ENCODE results near the gene FAM3B.

The FAM3B gene

DNA sequence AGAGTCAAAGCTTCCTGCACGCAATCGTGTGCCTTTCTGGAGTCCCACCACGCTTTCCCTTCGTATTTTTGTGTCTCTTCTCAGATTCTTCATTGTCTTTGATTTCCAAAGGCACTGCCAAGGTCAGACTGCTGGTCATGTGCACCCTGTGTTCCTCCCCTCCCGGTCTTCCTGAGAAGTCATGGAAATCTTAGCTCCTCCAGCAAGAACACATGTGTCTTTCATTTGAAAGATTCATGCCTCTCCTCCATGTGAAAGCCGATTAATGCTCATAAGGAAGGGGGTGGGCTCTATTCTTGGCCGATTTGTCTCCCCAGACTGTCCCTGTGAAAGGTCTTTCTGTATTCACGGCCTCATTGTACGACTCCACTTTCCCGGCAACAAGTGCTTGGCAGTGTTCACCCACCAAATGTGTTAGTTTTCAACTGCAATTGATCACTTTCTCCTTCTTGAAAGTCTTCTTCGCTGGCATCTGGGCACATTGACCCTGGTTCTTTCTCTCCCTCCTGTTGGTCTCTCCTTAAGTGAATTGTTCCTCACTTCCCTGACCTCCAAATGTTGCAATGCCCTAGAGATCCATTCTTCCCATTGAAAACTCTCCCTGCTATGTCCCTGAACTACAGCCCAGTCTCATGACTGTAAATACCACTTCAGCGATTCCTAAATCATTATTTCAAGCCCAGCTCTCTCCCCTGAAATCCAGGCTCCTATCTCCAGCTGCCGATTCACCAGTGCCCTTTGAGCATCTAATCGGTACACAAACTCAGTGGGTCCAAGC, 70.6 kb downstream of the FAM3B start:
- Histone ChIP-seq H3K79me2 (ENCODE audit: control insufficient read depth, insufficient read depth, low read length, poor library complexity) (no peaks in the 10 kb centered on the region), H3K9me3 (ENCODE audit: insufficient read depth, low read depth, low read length) (peaks cover 3% of the 10 kb centered on the region), H3K14ac (ENCODE audit: low read length) (no peak overlapping the region), H2AFZ (ENCODE audit: insufficient read depth, low read length, poor library complexity) (no peak overlapping the region), H4K8ac (ENCODE audit: low read depth, low read length) (no peak overlapping the region), H3K36me3 (ENCODE audit: control insufficient read depth in 1 of 2, insufficient read depth in 2 of 2, low read length in 2 of 2) (no peaks in the 10 kb centered on the region), H3K18ac (ENCODE audit: low read length) (no peak overlapping the region), H2BK5ac (ENCODE audit: low read depth, low read length, poor library complexity) (no peak overlapping the region), H3K4me1 (ENCODE audit: control insufficient read depth in 1 of 2, insufficient read depth in 2 of 2, low read length in 2 of 2) (no peaks in the 10 kb centered on the region), H3K4ac (ENCODE audit: low read depth, low read length) (no peak overlapping the region), H3K4me3 (ENCODE audit: low read depth, low read length) (no peak overlapping the region), H2BK12ac (ENCODE audit: low read length) (no peak overlapping the region), H3K27ac (ENCODE audit: low read depth, low read length) (no peak overlapping the region), H2AK5ac (ENCODE audit: low read length) (no peak overlapping the region), H2BK120ac (ENCODE audit: insufficient read depth, low read length, poor library complexity) (no peak overlapping the region), H3K4me2 (ENCODE audit: low read length) (no peak overlapping the region), H4K12ac (ENCODE audit: low read depth, low read length) (no peak overlapping the region), H3K9ac (ENCODE audit: low read length) (no peak overlapping the region), H3K27me3 (ENCODE audit: insufficient read depth, low read length) (no peaks in the 10 kb centered on the region), H3K23ac (ENCODE audit: low read length) (no peak overlapping the region), H3K79me1 (ENCODE audit: low read length) (no peaks in the 10 kb centered on the region), H4K91ac (ENCODE audit: low read depth, low read length) (no peak overlapping the region)
- WGBS (ENCODE audit: extremely low coverage, insufficient coverage, insufficient read length), result no CpG with 5 or more reads among the region's 14 CpGs
- no peak for DNase-seq

DNA sequence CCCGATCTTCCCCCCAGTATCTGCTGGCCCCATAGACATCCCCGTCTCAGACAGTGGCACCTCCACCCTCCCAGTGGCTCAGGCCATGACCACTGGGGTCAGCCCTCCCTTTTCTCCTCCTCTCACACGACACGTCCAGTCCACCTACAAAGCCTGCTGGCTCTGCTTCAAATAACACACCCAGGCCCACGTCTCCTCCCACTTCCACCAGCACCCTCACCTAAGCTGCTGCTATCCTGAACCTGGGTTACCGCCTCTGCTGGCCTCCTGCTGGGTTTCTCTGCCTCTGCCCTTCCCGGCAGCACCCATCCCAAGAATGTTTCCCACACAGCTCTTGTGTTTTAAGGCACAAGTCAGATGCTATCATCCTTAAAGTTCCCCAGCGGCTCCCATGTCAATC, 71.2 kb downstream of the FAM3B start:
- H3K14ac ChIP-seq (ENCODE audit: low read length), result no peak overlapping the region
- H3K79me1 ChIP-seq (ENCODE audit: low read length), result no peaks in the 10 kb centered on the region
- no peak overlapping the region for H4K91ac ChIP-seq (ENCODE audit: low read depth, low read length)
- no peak overlapping the region for H4K8ac ChIP-seq (ENCODE audit: low read depth, low read length)
- H2BK120ac ChIP-seq (ENCODE audit: insufficient read depth, low read length, poor library complexity), result no peak overlapping the region
- no peak overlapping the region for H3K4ac ChIP-seq (ENCODE audit: low read depth, low read length)
- no peak overlapping the region for H2AFZ ChIP-seq (ENCODE audit: insufficient read depth, low read length, poor library complexity)
- no peak for DNase-seq
- peaks cover 3% of the 10 kb centered on the region for H3K9me3 ChIP-seq (ENCODE audit: insufficient read depth, low read depth, low read length)
- no peak overlapping the region for H3K23ac ChIP-seq (ENCODE audit: low read length)
- H3K27me3 ChIP-seq (ENCODE audit: insufficient read depth, low read length), result no peaks in the 10 kb centered on the region
- H4K12ac ChIP-seq (ENCODE audit: low read depth, low read length), result no peak overlapping the region
- no peaks in the 10 kb centered on the region for H3K4me1 ChIP-seq (ENCODE audit: control insufficient read depth in 1 of 2, insufficient read depth in 2 of 2, low read length in 2 of 2)
- H3K36me3 ChIP-seq (ENCODE audit: control insufficient read depth in 1 of 2, insufficient read depth in 2 of 2, low read length in 2 of 2), result no peaks in the 10 kb centered on the region
- no peak overlapping the region for H3K27ac ChIP-seq (ENCODE audit: low read depth, low read length)
- no peak overlapping the region for H3K4me2 ChIP-seq (ENCODE audit: low read length)
- H2BK5ac ChIP-seq (ENCODE audit: low read depth, low read length, poor library complexity), result no peak overlapping the region
- no peak overlapping the region for H2BK12ac ChIP-seq (ENCODE audit: low read length)
- no peaks in the 10 kb centered on the region for H3K79me2 ChIP-seq (ENCODE audit: control insufficient read depth, insufficient read depth, low read length, poor library complexity)
- no peak overlapping the region for H3K18ac ChIP-seq (ENCODE audit: low read length)
- no CpG with 5 or more reads among the region's 8 CpGs for WGBS (ENCODE audit: extremely low coverage, insufficient coverage, insufficient read length)
- H3K4me3 ChIP-seq (ENCODE audit: low read depth, low read length), result no peak overlapping the region
- no peak overlapping the region for H3K9ac ChIP-seq (ENCODE audit: low read length)
- H2AK5ac ChIP-seq (ENCODE audit: low read length), result no peak overlapping the region

GRCh38 chr21:41388259-41388658, 71.7 kb downstream of the FAM3B start:
- H3K4me1 ChIP-seq (ENCODE audit: control insufficient read depth in 1 of 2, insufficient read depth in 2 of 2, low read length in 2 of 2), result no peaks in the 10 kb centered on the region
- H2BK120ac ChIP-seq (ENCODE audit: insufficient read depth, low read length, poor library complexity), result no peak overlapping the region
- H3K27ac ChIP-seq (ENCODE audit: low read depth, low read length), result no peak overlapping the region
- peaks cover 3% of the 10 kb centered on the region for H3K9me3 ChIP-seq (ENCODE audit: insufficient read depth, low read depth, low read length)
- H2BK5ac ChIP-seq (ENCODE audit: low read depth, low read length, poor library complexity), result no peak overlapping the region
- H2AFZ ChIP-seq (ENCODE audit: insufficient read depth, low read length, poor library complexity), result no peak overlapping the region
- H4K91ac ChIP-seq (ENCODE audit: low read depth, low read length), result no peak overlapping the region
- no peak overlapping the region for H2BK12ac ChIP-seq (ENCODE audit: low read length)
- H3K23ac ChIP-seq (ENCODE audit: low read length), result no peak overlapping the region
- H4K12ac ChIP-seq (ENCODE audit: low read depth, low read length), result no peak overlapping the region
- no peak overlapping the region for H3K14ac ChIP-seq (ENCODE audit: low read length)
- no CpG with 5 or more reads among the region's 14 CpGs for WGBS (ENCODE audit: extremely low coverage, insufficient coverage, insufficient read length)
- no peak overlapping the region for H4K8ac ChIP-seq (ENCODE audit: low read depth, low read length)
- no peaks in the 10 kb centered on the region for H3K79me1 ChIP-seq (ENCODE audit: low read length)
- DNase-seq, result no peak
- H3K4me3 ChIP-seq (ENCODE audit: low read depth, low read length), result no peak overlapping the region
- no peak overlapping the region for H3K4ac ChIP-seq (ENCODE audit: low read depth, low read length)
- H3K36me3 ChIP-seq (ENCODE audit: control insufficient read depth in 1 of 2, insufficient read depth in 2 of 2, low read length in 2 of 2), result no peaks in the 10 kb centered on the region
- H3K9ac ChIP-seq (ENCODE audit: low read length), result no peak overlapping the region
- H3K79me2 ChIP-seq (ENCODE audit: control insufficient read depth, insufficient read depth, low read length, poor library complexity), result no peaks in the 10 kb centered on the region
- H2AK5ac ChIP-seq (ENCODE audit: low read length), result no peak overlapping the region
- no peak overlapping the region for H3K4me2 ChIP-seq (ENCODE audit: low read length)
- no peaks in the 10 kb centered on the region for H3K27me3 ChIP-seq (ENCODE audit: insufficient read depth, low read length)
- H3K18ac ChIP-seq (ENCODE audit: low read length), result no peak overlapping the region

- H2BK120ac ChIP-seq (ENCODE audit: insufficient read depth, low read length, poor library complexity), result no peak overlapping the region
- no CpG with 5 or more reads among the region's 17 CpGs for WGBS (ENCODE audit: extremely low coverage, insufficient coverage, insufficient read length)
- H4K91ac ChIP-seq (ENCODE audit: low read depth, low read length), result no peak overlapping the region
- no peaks in the 10 kb centered on the region for H3K4me1 ChIP-seq (ENCODE audit: control insufficient read depth in 1 of 2, insufficient read depth in 2 of 2, low read length in 2 of 2)
- H3K36me3 ChIP-seq (ENCODE audit: control insufficient read depth in 1 of 2, insufficient read depth in 2 of 2, low read length in 2 of 2), result no peaks in the 10 kb centered on the region
- H3K79me2 ChIP-seq (ENCODE audit: control insufficient read depth, insufficient read depth, low read length, poor library complexity), result no peaks in the 10 kb centered on the region
- H3K4me3 ChIP-seq (ENCODE audit: low read depth, low read length), result no peak overlapping the region
- no peak overlapping the region for H3K9ac ChIP-seq (ENCODE audit: low read length)
- no peak overlapping the region for H2BK12ac ChIP-seq (ENCODE audit: low read length)
- H4K12ac ChIP-seq (ENCODE audit: low read depth, low read length), result no peak overlapping the region
- no peak overlapping the region for H3K27ac ChIP-seq (ENCODE audit: low read depth, low read length)
- no peak overlapping the region for H2AK5ac ChIP-seq (ENCODE audit: low read length)
- H3K9me3 ChIP-seq (ENCODE audit: insufficient read depth, low read depth, low read length), result peaks cover 3% of the 10 kb centered on the region
- H4K8ac ChIP-seq (ENCODE audit: low read depth, low read length), result no peak overlapping the region
- H2AFZ ChIP-seq (ENCODE audit: insufficient read depth, low read length, poor library complexity), result no peak overlapping the region
- no peak overlapping the region for H3K4ac ChIP-seq (ENCODE audit: low read depth, low read length)
- no peak overlapping the region for H3K14ac ChIP-seq (ENCODE audit: low read length)
- no peak for DNase-seq
- no peak overlapping the region for H3K4me2 ChIP-seq (ENCODE audit: low read length)
- H3K18ac ChIP-seq (ENCODE audit: low read length), result no peak overlapping the region
- no peak overlapping the region for H2BK5ac ChIP-seq (ENCODE audit: low read depth, low read length, poor library complexity)
- no peaks in the 10 kb centered on the region for H3K79me1 ChIP-seq (ENCODE audit: low read length)
- H3K27me3 ChIP-seq (ENCODE audit: insufficient read depth, low read length), result no peaks in the 10 kb centered on the region
- no peak overlapping the region for H3K23ac ChIP-seq (ENCODE audit: low read length)
Observed at GRCh38 chr21:41390043-41390639, 73.5 kb downstream of the FAM3B start.
